Caki2 (cell line): Measurements from ENCODE around the gene P3H2. TPM values are rescaled to one million over a fixed set of nuclear protein-coding genes. Genes with fewer than 3 reads are reported as not detected.

Experiments used
- DNase-seq: peaks from one replicate; pipeline ENCODE4 v3.0.0-alpha.2; 2015; ENCODE audit warnings: low read depth
- in situ Hi-C: cut with HindIII; loops from 2 replicates; pipeline ENCODE4 v1.10.0; 2016; ENCODE audit warnings: low sequenced_read_pairs, low pct_unique_long_range_greater_than_20kb, mixed read lengths
- total RNA-seq: library from RNA; depleted of rRNA; stranded (reverse); fragments of >200 nt; shearing (Covaris generic); gene quantifications from 2 replicates; pipeline ENCODE4 v1.2.3, GENCODE V29; 2014; ENCODE audit warnings: low replicate concordance

P3H2 gene
- total RNA-seq, 1 experiment from 2014 or later, result 185 TPM

DNA sequence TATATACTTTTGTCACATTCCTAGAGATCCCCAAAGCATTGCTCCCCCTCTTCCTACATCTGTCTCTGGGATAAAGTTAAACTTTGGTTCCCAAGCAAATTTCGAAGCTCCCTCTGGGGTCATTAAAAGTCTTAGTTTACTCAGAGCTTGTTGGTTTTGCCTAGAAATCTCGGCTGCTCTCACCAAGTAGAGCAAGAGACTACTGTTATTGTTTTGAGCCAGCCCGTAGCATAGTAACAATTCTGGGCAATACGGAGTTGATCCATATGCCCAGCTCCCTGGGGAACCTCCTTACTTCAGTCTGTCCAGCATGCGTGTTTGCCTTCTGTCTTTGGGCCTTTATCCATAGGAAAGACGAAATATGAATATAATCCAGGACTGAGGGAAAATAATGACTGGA, 10.0 kb upstream of the P3H2 start:
- DNase-seq, result no peak
- in situ Hi-C loops, result no loop called here

DNA sequence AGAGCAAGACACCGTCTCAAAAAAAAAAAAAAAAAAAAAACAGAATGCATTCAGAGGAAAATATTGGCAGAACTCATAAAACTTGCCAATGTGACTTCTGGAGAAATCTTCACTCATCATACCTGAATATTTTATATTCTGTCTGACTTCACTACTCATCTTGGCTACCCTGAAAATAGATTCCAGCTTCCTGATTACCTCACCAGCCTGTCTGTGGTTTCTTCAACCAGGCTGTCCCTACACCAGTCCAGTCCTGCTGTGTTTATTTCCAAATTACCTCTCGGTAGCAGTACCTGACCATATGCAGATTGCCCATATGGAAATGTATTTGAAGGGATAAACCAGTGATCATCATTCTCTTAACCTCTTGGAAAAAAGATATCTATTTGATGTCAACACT, 9.3 kb upstream of the P3H2 start:
- no peak for DNase-seq
- in situ Hi-C loops, result no loop called here

DNA sequence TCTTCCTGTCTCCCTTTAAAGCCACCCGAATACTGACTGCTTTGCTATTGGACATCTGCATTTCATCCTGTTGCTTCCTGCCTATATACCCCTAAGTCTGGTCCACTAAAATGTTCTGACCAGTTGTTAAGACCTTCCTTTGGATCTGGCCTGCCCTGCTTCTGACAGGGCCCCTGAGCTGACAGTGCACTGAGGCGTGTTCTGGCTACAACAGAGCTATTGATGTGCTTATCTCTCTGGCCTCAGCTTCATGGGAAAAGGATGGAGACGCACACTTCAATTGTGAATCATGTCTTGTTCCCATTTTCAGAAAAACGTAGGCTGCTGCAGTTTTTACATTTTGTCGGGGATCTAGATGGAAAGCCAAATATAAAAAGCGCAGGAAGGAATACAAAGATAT, 7.1 kb upstream of the P3H2 start:
- no peak for DNase-seq
- in situ Hi-C loops, result loop anchor here (10.0 kb wide), 1 partner anchor 163 kb away; no protein-coding TSS in a partner anchor

DNA sequence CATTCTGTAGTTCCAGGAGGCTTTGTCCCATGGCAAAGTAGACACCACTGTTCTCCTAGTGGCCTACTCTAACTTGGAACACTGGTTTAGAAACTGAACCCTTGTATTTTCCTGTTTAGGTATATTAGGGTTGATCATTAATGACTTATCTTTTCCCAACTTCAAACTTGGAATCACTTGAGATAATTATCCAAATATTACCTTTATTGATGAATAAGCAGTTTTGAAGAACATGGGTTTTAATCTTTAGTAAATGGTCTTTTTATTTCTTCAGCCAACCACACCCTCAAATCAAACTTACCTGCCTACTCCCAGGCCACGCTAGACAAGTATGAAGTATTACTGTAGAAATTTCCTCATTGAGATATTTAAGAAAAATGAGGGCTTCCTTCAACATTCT, 6.5 kb upstream of the P3H2 start:
- DNase-seq, result no peak
- in situ Hi-C loops, result loop anchor here (10.0 kb wide), 1 partner anchor 162 kb away; no protein-coding TSS in a partner anchor

DNA sequence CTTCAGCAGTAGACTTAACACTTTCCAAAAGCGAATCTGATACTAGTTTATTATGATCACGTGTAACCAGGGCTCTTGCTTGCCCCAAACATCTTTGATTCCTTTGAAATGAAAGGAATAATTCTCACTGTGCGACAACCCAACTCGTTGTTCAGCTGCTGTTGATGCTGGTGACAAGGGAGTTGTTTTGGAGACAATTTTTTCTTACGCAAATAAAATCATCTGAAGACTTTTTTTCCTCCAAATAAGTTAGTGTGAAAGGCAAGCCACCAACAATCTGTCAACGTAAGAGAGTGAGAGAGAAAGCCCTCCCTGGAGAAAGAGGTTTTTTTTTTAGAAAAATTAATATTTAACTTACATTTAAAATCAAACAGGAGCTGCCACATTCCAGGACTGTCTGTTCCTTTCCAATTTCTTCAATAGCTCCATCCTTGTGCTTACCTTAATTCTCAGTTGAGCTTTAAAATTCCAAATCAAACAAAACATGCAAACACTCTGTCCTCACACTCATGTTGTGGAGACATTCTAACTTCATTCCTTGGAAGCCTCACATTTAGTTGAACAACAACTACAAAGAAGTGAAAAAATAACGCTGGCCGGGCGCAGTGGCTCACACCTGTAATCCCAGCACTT, 4.9 kb upstream of the P3H2 start:
- in situ Hi-C loops, result loop anchor here (10.0 kb wide), 1 partner anchor 161 kb away; no protein-coding TSS in a partner anchor
- DNase-seq, result peak; percentile 54

DNA sequence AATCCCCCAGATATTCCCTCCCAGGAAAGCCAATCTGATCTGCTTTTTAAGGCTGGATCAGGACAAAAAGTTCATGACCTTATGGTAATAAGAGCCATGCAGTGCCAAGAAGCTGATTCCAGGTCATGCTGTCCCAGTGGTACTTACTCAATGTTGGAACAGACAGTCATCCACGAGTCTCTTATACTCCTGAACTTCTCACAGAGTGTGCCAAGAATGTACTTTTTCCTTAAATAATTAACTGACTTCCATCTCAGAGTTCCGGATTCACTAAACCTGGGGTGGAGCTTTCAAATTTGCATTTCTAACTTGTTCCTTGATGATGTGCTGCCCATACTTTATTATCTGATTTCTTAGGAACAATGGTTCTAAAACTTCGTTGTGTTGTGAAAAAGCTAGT, 3.4 kb upstream of the P3H2 start:
- peak; percentile 79 for DNase-seq
- in situ Hi-C loops, result loop anchor here (10.0 kb wide), 1 partner anchor 159 kb away; no protein-coding TSS in a partner anchor

DNA sequence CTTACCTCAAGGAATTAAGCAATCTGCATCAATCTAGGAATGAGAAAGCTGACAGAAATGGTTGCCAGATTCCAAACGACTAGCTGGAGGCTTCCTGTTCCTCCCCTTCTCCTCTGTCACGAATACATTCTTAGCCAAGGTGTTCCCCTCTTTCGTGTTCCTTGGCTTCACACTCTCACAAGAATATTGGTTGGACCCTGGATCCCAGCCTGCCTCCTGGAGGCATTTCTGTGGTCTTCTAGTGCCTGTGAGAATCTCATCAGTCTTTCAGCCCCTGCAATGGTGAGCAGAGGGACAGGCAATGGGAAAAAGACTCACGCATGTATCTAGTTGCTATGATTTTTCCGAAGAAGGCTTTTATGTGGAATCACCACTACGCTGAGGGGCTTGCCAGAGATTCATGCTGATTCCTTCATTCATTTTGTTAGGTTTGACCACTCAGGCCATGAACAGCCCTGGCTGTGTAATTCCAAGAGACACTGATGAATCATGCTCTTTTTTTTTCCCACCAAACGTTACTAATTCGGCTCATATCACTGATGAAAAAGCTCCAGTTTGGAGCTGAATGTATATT, 1.6 kb upstream of the P3H2 start:
- in situ Hi-C loops, result loop anchor here (10.0 kb wide), 1 partner anchor 157 kb away; no protein-coding TSS in a partner anchor
- peak; percentile 77 for DNase-seq

DNA sequence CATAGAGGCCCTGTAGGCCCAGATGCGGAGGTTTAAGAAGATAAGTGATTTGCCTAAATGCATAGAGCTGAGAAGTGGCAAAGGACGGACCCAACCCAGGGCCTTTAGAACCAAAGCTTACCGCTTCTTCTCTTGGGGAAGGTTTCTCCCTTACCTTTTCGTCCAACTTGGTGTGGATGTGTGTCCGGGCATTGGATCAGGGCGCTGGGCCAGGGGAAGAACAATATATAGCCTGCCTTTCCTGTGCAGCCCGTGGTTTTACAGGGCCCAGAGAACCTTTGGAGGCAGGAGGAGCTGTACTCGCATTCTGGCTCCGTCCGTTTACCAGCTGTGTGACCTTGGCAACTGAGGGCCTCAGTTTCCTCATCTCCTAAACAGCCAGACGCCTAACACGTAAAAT, 686 bp upstream of the P3H2 start:
- in situ Hi-C loops, result loop anchor here (10.0 kb wide), 1 partner anchor 157 kb away; no protein-coding TSS in a partner anchor
- DNase-seq, result no peak

DNA sequence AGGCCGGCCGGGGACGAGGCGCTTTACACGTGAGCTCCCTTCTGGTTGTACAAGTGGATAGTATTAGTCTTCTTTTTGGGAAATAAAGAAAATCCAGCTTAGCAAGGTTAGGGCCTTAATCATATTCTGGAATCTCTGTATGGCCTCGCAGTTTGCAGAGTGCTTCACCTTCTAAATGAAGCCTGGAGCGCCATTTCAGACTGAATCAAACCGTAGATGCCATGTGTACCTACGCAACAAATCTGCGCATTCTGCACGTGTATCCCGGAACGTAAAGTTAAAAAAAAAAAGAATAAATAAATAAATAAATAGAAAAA, 322 bp upstream of the P3H2 start:
- no peak for DNase-seq
- in situ Hi-C loops, result loop anchor here (10.0 kb wide), 1 partner anchor 156 kb away; no protein-coding TSS in a partner anchor

DNA sequence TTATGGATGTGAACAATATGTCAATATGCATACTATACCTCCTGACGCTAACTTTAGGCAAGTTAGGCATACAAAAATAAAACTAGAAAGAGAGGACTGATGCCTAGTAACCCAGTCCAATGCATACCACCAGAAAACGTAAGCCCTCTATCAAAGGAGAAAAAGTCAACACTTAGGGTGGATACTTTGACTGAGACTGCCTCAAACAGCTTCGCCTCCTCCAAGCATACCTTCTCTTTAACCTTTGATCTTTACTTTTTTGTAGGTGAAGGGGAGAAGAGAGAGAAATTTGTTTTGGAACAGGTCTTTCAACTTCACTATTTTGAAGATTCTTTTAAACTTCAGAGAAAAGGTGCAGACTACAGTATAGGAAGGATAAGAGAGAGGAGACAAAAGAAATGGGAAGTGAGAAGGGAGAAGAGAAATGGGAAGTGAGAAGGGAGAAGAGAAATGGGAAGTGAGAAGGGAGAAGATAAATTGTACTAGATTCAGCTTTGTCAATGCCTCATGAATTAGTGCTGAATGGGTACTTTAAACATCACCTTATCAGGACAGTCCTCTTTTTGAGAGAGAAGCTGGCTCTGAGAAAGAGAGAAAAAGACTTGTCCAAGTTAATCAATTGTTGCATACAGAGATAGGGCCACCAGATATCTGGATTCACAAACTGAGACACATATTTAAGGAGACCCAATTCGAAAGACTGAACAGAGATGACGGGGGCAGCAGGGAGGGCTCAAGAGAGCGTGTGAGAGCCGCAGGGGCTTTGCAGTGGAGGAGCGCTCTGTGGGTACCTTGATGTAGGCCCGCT, 1.0 kb downstream of the P3H2 start:
- peak; percentile 60 for DNase-seq
- in situ Hi-C loops, result loop anchor here (10.0 kb wide), 2 partner anchors 155 to 265 kb away; partner anchors contain the start of gene CLDN16

DNA sequence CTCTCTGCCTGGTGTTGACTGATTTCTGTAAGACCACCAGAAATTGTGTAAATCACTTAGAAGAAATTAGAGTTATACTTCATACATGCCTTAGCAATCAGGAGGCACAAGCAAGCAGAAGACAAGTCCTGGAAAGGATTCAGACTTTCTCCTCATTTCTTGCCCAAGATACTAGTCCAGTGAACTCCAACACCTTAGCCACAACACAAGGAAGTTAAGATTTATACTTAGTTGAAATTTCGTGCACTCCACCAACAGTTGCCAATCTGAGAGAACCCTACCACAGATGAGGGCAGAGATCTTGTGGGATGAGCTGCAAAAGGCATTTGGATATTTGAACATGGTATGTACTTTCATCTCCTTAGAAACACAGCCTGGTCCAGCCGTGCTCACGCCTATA, 2.3 kb downstream of the P3H2 start:
- in situ Hi-C loops, result loop anchor here (10.0 kb wide), 1 partner anchor 266 kb away; the partner anchor contains the start of gene CLDN16
- no peak for DNase-seq

DNA sequence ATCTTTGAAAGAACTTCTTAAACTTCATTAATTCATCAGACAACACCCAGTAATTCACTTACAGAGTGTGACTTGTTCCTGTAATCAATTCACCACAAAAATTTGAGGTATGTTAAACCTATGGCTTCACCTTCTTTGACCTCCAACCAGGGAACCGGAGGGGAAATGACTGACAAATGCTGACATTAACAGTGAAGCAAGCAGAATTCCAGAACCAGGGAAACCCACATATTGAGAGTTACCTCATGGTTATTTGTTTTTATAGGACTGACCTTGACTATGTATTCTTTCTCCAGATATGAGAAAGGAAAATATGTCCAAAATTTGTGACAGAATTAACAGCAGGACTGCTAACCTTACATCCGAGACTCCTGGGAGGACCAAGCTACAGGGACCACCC, 2.7 kb downstream of the P3H2 start:
- in situ Hi-C loops, result loop anchor here (10.0 kb wide), 1 partner anchor 267 kb away; the partner anchor contains the start of gene CLDN16
- peak; percentile 77 for DNase-seq

DNA sequence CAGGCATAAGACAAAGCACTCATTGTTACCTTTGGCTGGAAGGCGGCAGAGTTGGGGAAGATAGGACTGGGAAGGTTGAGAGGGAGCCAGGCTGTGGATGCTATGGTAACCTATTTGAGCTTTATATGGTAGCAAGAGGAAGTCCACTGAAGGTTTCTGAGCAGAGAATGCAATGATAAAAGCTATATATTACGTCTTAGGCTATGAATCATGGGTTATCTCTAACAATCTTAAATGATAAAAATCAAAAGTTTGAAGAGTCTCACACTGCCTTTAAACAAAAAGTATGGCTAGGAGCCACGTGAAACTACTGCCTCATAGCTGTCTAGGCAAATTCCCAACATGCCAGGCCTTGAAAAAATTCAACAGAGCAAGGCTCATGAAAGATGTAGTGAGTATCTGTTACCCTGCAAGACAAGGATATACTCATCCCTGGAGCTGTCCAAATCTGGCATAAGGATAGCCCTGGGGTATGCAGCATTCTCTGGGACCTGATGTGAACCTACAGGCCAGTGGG, 4.1 kb downstream of the P3H2 start:
- peak; percentile 58 for DNase-seq
- in situ Hi-C loops, result loop anchor here (10.0 kb wide), 1 partner anchor 268 kb away; the partner anchor contains the start of gene CLDN16

DNA sequence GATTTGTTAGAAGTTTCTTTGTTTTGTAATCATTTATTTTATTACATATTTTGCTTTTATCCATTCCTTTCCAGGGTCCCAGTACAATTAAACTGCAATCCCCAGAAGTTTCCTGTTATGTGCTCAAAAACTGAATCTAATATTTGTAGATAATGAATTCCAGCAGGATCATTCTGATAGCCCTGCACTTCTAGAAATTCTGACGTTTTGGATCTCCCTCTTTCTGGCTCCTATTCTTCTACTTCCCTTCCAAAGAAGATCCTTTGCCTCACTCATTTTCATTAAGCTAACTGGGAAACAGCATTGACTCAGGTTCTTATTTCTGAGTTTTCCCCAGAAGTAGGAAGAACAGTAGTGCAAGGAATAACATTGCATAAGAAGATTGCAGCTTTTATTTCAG, 9.9 kb downstream of the P3H2 start:
- no peak for DNase-seq
- in situ Hi-C loops, result loop anchor here (10.0 kb wide), 1 partner anchor 274 kb away; the partner anchor contains the start of gene CLDN16

DNA sequence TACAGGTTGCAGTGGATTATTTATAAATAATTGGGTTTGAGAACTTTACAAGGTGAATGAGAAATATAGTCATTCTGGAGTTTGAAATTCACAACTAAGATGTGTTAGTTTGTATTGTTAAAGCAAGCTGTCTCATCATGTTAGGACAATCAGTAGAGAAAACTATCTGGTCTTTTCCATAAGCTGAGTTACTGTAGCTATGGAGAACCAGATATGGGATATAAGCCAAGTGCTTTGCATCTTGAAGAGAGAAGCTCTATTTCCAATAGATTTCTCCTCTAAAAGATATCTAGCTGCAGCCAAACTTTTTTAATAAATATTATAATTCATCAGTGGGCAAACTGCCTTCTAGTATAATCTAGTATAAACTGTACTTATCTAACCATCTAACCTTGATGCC, 11.3 kb downstream of the P3H2 start:
- DNase-seq, result no peak
- in situ Hi-C loops, result no loop called here

DNA sequence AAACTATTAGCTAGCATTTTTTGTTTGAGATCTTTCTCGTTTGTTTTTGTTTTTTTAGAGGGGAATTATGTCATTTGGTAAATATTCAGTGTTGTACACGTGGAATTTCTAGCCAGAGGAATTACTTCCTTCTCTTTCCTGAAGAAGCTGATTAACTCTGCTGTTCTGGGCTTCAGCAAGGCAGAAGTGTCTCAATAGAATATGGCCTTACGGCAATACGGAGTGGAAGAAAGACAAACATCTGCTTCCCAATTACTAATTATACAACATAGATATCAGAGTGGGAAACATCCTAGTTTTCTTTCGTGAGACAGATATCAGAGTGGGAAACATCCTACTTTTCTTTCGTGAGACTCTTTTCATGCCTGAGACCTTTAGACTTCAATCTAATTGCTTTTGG, 11.9 kb downstream of the P3H2 start:
- in situ Hi-C loops, result no loop called here
- peak; percentile 42 for DNase-seq

DNA sequence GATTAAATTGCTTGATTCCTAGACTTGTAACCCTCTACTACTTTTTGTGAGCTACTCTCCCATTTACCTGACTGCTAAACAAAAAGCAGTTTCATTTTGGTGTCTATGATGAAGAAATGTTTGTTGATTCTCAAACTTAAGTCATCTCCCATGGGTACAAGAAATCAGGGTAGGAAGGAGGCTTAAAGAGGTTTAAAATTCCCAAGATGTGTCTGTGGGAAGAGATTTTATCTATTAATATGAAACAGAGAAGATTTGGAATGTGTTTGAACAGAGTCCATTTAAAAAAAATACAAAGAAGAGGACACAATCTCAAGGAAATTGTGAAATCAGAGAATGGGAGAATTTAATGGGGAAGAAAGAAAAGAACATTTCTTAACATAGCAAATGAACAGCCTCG, 14.8 kb downstream of the P3H2 start:
- in situ Hi-C loops, result no loop called here
- DNase-seq, result no peak

DNA sequence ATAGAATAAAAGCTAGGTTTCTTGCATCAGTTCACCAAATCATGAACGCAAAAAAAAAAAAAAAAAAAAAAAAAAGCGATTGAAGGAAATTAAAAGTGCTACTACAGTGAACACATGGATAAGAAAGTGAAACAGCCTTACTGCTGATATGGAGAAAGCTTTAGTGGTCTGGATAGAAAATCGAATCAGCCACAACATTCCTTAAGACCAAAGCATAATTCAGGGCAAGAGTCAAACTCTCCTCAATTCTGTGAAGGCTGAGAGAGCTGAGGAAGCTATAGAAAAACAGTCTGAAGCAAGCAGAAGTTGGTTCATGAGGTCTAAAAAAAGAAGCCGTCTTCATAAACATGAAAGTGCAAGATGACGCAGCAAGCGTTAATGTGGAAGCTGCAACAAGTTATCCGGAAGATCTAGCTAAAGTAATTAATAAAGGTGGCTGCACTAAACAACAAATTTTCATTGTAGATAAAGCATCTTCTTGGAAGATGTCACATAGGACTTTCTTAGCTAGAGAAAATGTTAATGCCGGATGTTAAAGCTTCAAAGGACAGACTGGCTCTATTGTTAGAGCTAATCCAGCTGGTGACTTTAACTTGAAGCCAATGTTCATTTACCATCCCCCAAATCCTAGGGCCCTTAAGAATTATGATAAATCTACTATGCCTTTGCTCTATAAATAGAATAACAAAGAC, 19.2 kb downstream of the P3H2 start:
- in situ Hi-C loops, result no loop called here
- DNase-seq, result no peak
